ENCODE results near the gene CYP3A5. TPM values are rescaled to one million over a fixed set of nuclear protein-coding genes. Genes with fewer than 3 reads are reported as not detected.
A peak's percentile ranks its signal among the peaks of the same experiment; 100 is the strongest.
"Not testable (repeated sequence)": the region's sequence is repeated elsewhere in the genome, so short reads cannot be mapped to it uniquely, and the experiment has no call there.

The CYP3A5 gene
- total RNA-seq, 1 donor from 2014 or later, result 0.69 TPM

GRCh38 chr7:99713995-99714570 lies 34.3 kb upstream of the CYP3A5 start:
- Mint-ChIP-seq H3K27ac (ENCODE audit: unreplicated experiment) (no peak overlapping the region), H3K36me3 (ENCODE audit: low read depth, unreplicated experiment) (peaks cover 10% of the 10 kb centered on the region), H3K9me3 (ENCODE audit: unreplicated experiment) (peaks cover 5% of the 10 kb centered on the region), H3K4me1 (ENCODE audit: unreplicated experiment) (no peaks in the 10 kb centered on the region), H3K4me3 (ENCODE audit: unreplicated experiment) (no peak overlapping the region), H3K27me3 (ENCODE audit: unreplicated experiment) (peaks cover 2% of the 10 kb centered on the region)
- no peak for TF ChIP-seq CTCF (IDR thresholded peaks at IDR 0.05; ENCODE audit: unreplicated experiment)
- DNase-seq (ENCODE audit: low spot score), result no peak

- no peak for TF ChIP-seq CTCF (IDR thresholded peaks at IDR 0.05; ENCODE audit: unreplicated experiment)
- peaks cover 6% of the 10 kb centered on the region for H3K9me3 Mint-ChIP-seq (ENCODE audit: unreplicated experiment)
Measured at GRCh38 chr7:99709838-99710578, 30.2 kb upstream of the CYP3A5 start.

GRCh38 chr7:99709260-99709659 lies 29.5 kb upstream of the CYP3A5 start:
- Mint-ChIP-seq H3K27me3 (ENCODE audit: unreplicated experiment) (peaks cover 1% of the 10 kb centered on the region), H3K4me1 (ENCODE audit: unreplicated experiment) (no peaks in the 10 kb centered on the region), H3K4me3 (ENCODE audit: unreplicated experiment) (no peak overlapping the region), H3K27ac (ENCODE audit: unreplicated experiment) (no peak overlapping the region), H3K36me3 (ENCODE audit: low read depth, unreplicated experiment) (peaks cover 24% of the 10 kb centered on the region), H3K9me3 (ENCODE audit: unreplicated experiment) (peaks cover 6% of the 10 kb centered on the region)
- TF ChIP-seq CTCF (IDR thresholded peaks at IDR 0.05; ENCODE audit: unreplicated experiment), result no peak
- DNase-seq (ENCODE audit: low spot score), result no peak

More at GRCh38 chr7:99709838-99710578, 30.2 kb upstream of the CYP3A5 start:
- no peak for DNase-seq (ENCODE audit: low spot score)
- Mint-ChIP-seq H3K36me3 (ENCODE audit: low read depth, unreplicated experiment) (peaks cover 26% of the 10 kb centered on the region), H3K4me1 (ENCODE audit: unreplicated experiment) (no peaks in the 10 kb centered on the region), H3K27ac (ENCODE audit: unreplicated experiment) (no peak overlapping the region), H3K27me3 (ENCODE audit: unreplicated experiment) (peaks cover 1% of the 10 kb centered on the region), H3K4me3 (ENCODE audit: unreplicated experiment) (peak overlapping the region; percentile 21)

GRCh38 chr7:99707096-99707495 lies 27.3 kb upstream of the CYP3A5 start:
- peaks cover 1% of the 10 kb centered on the region for H3K27me3 Mint-ChIP-seq (ENCODE audit: unreplicated experiment)
- peak overlapping the region; percentile 44 for H3K4me3 Mint-ChIP-seq (ENCODE audit: unreplicated experiment)
- H3K4me1 Mint-ChIP-seq (ENCODE audit: unreplicated experiment), result no peaks in the 10 kb centered on the region
- H3K9me3 Mint-ChIP-seq (ENCODE audit: unreplicated experiment), result peaks cover 6% of the 10 kb centered on the region
- DNase-seq (ENCODE audit: low spot score), result no peak
- H3K36me3 Mint-ChIP-seq (ENCODE audit: low read depth, unreplicated experiment), result peaks cover 24% of the 10 kb centered on the region
- no peak for TF ChIP-seq CTCF (IDR thresholded peaks at IDR 0.05; ENCODE audit: unreplicated experiment)
- no peak overlapping the region for H3K27ac Mint-ChIP-seq (ENCODE audit: unreplicated experiment)

GRCh38 chr7:99699946-99700345 lies 20.1 kb upstream of the CYP3A5 start:
- Mint-ChIP-seq H3K27ac (ENCODE audit: unreplicated experiment) (peak overlapping the region; percentile 93), H3K4me3 (ENCODE audit: unreplicated experiment) (peak overlapping the region; percentile 72), H3K9me3 (ENCODE audit: unreplicated experiment) (no peaks in the 10 kb centered on the region), H3K27me3 (ENCODE audit: unreplicated experiment) (no peaks in the 10 kb centered on the region), H3K4me1 (ENCODE audit: unreplicated experiment) (peaks cover 29% of the 10 kb centered on the region), H3K36me3 (ENCODE audit: low read depth, unreplicated experiment) (no peaks in the 10 kb centered on the region)
- no peak for DNase-seq (ENCODE audit: low spot score)
- no peak for TF ChIP-seq CTCF (IDR thresholded peaks at IDR 0.05; ENCODE audit: unreplicated experiment)

- not testable (repeated sequence) for DNase-seq (ENCODE audit: low spot score); H3K9me3 Mint-ChIP-seq (ENCODE audit: unreplicated experiment); H3K27me3 Mint-ChIP-seq (ENCODE audit: unreplicated experiment); H3K36me3 Mint-ChIP-seq (ENCODE audit: low read depth, unreplicated experiment)
- Mint-ChIP-seq H3K27ac (ENCODE audit: unreplicated experiment) (peak overlapping the region; percentile 93), H3K4me1 (ENCODE audit: unreplicated experiment) (peaks cover 35% of the 10 kb centered on the region), H3K4me3 (ENCODE audit: unreplicated experiment) (peak overlapping the region; percentile 66)
Measured at GRCh38 chr7:99698867-99699730, 19.3 kb upstream of the CYP3A5 start.
